Measurements from ENCODE around the gene EHD4. TPM values are rescaled to one million over a fixed set of nuclear protein-coding genes. Genes with fewer than 3 reads are reported as not detected.

The EHD4 gene
- total RNA-seq, 1 donor from 2014 or later, result 19.8 TPM

- no peak for DNase-seq
Observed at GRCh38 chr15:41877631-41878354, 94.6 kb downstream of the EHD4 start.

GRCh38 chr15:41876689-41877088 lies 95.7 kb downstream of the EHD4 start:
- no peak for DNase-seq

GRCh38 chr15:41876007-41876406 lies 96.3 kb downstream of the EHD4 start:
- no peak for DNase-seq

GRCh38 chr15:41874736-41875135 lies 97.6 kb downstream of the EHD4 start:
- DNase-seq, result no peak

- no peak for DNase-seq
Observed at GRCh38 chr15:41873711-41874110, 98.6 kb downstream of the EHD4 start.

DNA sequence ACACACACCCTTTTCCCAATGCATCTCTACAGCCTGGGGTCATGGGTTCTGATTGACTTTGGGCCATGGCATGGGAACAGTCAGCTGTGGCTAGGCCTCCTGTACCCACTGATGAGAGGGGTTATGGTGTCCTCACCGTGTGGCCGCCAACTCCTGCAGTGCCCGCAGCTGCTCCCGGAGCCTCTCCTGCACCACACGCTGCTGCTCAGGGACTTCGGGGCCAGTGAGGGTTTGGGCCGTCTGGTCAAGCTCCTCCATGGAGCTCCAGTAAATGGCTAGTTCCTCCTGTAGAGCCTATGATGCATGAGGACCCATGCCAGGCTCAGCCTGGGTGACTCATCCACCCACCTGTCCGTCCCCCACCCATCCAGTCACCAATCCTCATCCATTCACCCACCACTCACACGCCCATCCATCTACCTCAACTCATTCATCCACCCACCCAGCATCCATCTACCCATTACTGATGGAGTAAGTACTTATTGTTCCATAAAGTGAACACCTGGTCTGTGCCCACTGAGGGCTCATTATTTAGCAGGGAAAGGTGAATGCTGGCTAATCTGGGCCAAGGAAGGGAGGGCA lies 100.1 kb downstream of the EHD4 start:
- DNase-seq, result no peak

DNA sequence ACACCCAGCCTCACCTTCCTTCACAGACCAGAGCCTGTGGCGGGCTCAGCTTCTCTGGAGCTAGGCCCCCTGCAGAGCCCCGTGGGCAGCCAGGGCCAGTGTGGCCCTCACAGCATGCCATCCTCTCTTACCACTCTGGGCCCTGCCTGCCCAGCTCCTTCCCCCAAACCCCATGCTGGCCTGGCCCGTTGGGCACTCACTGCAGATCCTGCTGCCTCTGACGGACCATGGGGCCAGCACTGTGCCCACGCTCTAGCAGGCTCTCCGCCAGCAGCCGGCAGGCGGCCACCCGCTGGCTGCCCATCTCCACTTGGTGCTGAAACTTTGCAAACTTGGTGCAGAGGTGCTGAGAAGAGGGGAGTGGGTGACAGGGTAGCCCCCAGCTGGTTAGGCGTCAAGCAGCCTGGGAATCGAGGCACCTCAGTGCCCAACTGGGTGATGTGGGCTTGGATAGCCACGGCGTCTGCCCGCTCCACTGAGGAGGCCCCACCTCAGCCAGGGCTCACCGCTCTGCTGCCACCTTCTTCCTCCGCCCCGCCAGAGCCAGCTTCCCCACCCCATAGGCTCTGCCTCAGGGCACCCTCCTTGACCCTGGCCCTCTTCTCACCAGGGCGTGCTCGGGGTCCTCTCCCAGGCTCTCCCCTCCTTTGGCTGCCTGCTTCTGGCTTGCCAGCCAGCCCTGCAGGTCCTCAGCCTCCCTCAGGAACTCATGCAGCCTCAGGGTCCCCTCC lies 101.0 kb downstream of the EHD4 start:
- no peak for DNase-seq

DNA sequence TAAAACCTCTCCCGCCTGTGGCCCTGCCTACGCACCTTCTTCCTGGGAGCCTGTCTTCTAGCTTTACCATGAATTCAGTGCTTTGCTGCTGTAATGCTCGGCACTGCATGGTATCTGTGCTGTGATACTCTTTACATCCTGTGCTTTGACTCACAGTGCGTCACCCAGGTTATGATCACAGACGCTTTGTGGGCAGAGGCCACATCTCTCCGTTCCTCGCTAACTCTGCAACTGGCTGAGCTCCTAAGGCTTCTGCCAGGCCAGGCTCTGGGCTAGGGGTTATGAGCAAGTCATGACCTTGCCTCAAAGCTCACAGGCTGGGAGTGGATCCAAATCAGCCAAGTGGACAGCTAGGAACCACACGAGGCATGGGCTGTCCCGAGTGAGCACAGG lies 101.7 kb downstream of the EHD4 start:
- DNase-seq, result no peak

DNA sequence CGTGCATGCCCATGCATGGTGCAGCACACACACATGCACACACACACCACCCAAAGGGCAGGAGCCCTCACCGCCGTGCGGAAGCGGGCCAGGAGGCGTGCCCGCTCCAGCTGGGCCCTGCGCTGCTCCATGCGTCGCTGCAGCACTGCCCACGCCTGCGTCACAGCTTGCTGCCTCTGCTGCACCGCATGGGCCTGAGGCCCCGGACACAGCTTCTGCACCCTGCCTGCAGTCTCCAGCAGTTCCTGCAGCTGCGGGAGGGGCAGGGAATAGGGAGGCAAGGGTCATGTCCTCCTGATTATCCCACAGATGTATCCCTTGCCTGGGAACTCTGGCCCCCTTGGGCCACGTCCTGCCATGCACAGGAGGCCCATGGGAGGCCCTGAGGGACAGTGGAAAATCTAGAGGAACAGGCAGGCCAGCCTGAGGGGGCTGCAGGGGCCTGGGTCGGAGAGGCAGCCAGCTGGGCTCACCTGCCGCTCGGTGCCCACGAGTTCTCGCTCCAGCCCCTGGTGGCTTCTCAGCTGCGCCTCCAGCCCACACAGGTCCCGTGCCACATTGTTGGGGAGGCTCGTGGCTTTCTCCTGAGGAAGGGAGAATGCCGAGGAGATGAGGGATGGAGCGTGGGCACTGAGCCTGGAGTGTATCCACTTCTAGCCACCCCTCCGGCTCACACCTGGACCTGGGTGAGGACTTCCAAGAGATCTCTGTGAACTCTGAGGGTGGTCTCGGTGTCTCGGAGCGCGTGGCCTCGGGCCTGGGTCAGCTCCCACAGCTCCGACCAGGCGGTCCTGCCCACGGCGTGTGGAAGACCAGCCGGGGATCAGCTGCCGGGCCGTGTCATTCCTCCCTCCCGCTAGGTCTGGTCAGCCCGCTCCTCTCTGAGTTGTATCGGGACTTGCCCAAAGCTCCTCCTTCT lies 102.3 kb downstream of the EHD4 start:
- DNase-seq, result no peak

GRCh38 chr15:41868321-41868720 lies 104.0 kb downstream of the EHD4 start:
- DNase-seq, result no peak

- DNase-seq, result no peak
Observed at GRCh38 chr15:41866872-41867579, 105.3 kb downstream of the EHD4 start.

GRCh38 chr15:41866263-41866703 lies 106.1 kb downstream of the EHD4 start:
- no peak for DNase-seq

- no peak for DNase-seq
Observed at GRCh38 chr15:41865490-41866055, 106.8 kb downstream of the EHD4 start.

- DNase-seq, result no peak
Observed at GRCh38 chr15:41862515-41863116, 109.7 kb downstream of the EHD4 start.

DNA sequence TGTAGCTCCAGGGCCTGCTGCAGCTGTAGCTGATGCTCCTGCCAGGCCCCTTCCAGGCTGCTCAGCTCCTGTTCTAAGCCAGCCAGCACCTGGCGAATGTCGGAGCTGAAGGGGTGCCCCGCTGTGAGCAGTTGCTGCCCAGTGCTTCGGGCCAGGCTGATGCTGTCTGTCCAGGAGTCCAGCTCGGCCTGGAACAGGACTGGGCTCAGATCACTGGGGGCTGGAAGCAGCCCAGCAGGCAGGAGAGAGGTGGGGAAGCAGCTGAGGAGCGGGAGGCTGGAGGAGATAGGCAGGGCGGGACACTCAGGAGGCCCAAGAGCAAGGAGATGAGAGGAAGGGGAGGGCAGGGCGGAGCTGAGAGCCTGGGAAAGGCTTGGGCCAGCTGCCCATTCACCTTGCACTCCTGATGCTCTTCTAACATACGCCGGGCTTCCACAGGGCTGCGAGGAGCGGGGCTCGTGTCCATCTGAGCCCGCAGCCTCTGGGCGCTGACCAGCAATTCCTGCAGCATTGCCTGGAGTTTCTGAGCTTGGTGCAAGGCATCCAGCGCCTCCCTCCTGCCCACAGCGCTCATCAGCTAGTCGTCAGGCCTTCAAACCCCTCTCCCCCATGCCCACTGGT lies 110.5 kb downstream of the EHD4 start:
- DNase-seq, result no peak

DNA sequence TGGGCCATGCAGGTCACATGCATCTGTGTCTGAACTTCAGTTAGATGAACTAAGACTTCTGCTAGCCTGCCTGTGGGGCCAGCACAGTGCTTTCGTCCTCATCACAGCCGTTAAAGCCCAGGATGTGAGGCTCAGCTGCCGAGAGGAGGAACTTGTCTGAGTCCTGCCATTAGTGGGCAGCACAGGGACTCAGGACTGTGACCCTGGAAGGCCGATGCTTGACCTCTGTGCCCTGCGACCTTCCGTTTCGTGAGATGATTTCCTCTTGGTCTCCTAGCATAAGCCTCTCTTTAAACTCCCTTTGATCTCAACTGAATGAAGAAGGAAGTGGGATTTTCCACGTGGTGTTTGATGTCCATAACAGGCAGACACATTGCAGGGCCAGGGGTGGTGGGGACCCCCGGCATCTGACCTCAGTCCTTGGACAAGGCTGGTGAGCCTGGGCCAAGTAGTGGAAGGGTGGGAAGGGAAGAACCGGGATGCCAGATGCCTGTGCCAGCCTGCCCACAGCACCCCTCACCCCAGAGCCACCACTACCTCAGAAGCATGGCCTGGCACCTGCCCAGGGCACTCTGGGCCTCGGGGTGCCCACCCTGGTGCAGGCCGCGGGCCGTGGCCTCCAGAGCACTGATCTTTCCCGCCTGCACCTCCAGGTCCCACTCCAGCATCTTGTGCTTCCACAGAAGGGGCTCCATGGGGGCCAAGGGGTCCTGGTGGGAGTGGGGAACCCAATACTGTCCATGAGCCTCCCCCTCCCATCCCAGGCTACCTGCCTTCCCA lies 112.1 kb downstream of the EHD4 start:
- DNase-seq, result no peak

DNA sequence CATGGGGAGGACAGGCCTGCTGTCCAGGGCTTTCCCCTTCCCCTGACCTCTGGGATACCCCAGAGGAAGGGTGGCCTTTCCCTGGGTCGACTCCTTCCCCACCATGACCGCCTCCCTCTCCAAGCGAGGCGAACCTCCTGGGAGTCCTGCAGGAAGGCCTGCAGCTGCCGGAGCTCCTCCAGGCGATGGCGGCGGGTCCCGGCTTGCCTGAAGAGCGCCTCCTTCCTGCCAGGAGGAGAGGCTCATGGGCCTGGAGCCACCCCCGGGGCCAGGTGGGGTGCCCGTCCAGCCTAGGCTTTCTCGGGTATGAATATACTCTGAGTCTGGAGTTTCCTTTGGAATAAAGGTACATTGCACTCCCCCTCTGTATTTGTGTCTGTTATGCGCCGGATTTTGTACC lies 113.6 kb downstream of the EHD4 start:
- no peak for DNase-seq

DNA sequence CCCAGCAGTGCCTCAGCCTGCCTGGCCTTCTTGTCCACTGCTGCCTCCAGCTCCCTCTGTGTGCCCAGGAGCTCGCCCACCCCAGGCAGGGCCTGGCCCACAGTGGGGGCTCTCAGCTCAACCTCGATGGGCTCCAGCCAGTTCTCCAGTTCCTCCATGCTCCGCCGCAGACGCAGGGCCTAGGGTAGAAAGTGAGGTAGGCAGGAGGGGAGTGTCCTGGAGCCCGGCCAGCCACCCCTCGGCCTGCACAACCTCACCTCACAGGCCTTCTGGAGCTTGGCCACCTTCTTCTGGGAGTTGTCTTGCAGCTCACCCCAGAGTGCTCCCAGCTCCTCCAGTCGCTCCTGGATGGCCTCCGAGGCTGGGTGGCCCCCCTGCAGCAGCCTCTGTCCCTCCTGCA lies 115.0 kb downstream of the EHD4 start:
- no peak for DNase-seq

GRCh38 chr15:41856716-41857115 lies 115.6 kb downstream of the EHD4 start:
- DNase-seq, result no peak

GRCh38 chr15:41856262-41856661 lies 116.1 kb downstream of the EHD4 start:
- DNase-seq, result no peak
